GM12873 (cell line): ENCODE measurements around the gene DMAC2L.

Source experiments
- TF ChIP-seq, protein P1 (sequence below): IDR thresholded peaks from 2 replicates; pipeline ENCODE4 v1.5.1; 2012; ENCODE audit warnings: low read depth, mild to moderate bottlenecking, moderate library complexity, low read length, control low read depth; ENCODE audit not compliant: insufficient read depth; ENCODE audit errors: missing control alignments

Gene DMAC2L

DNA sequence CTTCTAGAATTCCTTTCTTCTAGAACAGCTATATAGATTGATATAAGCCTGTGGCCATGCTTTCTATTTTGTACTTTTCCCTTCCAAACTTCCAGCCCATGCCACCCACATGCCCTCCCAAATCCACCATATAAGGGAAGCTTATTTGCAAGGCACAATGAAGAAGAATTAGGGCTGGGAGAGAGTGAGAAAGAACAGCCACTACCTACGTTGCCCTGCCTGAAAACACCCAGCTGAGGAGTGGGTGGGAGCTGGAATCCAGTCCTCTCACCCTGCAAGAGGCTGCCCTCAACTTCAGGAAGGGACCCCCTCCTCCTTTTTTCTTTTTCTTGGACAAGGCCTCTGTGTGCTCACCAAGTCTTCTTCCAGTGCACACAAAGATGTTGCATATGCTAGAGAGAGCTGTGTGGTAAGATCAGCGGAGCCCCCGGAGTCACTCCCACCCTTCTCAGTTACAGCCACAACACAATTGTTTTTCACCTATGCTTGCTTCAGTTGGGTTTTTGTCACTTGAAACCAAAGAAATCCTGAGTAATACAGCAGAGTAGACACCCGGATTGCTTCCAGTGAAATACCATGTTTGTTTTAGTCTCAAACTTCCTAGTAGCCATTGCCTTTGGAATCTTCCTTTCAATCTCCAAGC lies 45.8 kb downstream of the DMAC2L start:
- TF ChIP-seq, protein P1, sequence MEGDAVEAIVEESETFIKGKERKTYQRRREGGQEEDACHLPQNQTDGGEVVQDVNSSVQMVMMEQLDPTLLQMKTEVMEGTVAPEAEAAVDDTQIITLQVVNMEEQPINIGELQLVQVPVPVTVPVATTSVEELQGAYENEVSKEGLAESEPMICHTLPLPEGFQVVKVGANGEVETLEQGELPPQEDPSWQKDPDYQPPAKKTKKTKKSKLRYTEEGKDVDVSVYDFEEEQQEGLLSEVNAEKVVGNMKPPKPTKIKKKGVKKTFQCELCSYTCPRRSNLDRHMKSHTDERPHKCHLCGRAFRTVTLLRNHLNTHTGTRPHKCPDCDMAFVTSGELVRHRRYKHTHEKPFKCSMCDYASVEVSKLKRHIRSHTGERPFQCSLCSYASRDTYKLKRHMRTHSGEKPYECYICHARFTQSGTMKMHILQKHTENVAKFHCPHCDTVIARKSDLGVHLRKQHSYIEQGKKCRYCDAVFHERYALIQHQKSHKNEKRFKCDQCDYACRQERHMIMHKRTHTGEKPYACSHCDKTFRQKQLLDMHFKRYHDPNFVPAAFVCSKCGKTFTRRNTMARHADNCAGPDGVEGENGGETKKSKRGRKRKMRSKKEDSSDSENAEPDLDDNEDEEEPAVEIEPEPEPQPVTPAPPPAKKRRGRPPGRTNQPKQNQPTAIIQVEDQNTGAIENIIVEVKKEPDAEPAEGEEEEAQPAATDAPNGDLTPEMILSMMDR, result no peak

DNA sequence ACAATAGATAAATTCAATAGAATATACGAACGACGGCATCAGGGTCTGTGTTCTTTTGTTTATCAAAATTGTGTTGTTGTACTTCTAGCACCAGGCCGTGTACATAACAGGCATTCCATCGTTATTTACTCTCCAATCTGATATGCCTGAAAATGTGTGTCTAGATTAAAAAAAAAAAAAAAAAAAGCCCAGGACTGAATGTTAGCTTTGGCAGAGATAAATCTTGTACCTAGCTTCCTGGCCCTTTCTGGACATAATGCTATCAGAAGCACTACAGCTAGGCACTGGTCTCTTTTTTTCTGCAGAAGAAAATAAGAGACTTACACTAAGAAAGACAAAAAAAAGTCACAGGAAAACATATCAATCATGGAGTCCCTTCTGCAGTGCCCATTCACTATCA lies 47.5 kb downstream of the DMAC2L start:
- TF ChIP-seq, protein P1, result no peak

DNA sequence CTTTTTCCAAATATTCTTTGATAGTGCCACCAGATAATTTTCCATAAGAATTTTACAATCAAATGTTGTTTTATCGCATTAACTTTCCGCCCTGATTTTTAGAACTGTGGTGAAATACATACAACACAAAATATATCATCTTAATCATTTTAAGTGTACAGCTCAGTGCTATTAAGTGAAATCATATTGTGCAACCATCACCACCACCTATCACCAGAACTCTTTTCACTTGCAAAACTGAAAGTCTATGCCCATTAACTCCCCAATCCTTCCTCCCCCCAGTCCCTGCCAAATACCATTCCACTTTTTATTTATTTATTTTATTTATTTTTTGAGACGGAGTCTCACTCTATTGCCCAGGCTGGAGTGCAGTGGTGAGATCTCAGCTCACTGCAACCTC lies 48.0 kb downstream of the DMAC2L start:
- TF ChIP-seq, protein P1, result no peak

DNA sequence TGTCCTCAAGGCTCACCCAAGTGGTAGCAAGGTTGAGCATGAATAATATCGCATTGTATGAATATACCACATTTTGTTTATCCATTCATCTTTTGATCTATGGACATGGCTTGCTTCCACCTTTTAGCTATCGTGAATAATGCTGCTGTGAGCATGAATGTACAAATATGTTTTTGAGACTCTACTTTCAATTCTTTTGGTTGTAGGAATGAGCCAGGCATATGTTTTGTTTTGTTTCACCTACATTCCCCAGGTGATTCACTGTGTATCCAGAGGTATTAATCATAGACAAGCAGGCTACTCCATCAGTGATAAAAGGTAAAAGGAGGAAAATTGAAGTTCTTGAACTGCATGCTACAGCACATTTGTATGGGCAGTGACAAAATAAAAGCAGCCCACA lies 48.7 kb downstream of the DMAC2L start:
- TF ChIP-seq, protein P1, result no peak

DNA sequence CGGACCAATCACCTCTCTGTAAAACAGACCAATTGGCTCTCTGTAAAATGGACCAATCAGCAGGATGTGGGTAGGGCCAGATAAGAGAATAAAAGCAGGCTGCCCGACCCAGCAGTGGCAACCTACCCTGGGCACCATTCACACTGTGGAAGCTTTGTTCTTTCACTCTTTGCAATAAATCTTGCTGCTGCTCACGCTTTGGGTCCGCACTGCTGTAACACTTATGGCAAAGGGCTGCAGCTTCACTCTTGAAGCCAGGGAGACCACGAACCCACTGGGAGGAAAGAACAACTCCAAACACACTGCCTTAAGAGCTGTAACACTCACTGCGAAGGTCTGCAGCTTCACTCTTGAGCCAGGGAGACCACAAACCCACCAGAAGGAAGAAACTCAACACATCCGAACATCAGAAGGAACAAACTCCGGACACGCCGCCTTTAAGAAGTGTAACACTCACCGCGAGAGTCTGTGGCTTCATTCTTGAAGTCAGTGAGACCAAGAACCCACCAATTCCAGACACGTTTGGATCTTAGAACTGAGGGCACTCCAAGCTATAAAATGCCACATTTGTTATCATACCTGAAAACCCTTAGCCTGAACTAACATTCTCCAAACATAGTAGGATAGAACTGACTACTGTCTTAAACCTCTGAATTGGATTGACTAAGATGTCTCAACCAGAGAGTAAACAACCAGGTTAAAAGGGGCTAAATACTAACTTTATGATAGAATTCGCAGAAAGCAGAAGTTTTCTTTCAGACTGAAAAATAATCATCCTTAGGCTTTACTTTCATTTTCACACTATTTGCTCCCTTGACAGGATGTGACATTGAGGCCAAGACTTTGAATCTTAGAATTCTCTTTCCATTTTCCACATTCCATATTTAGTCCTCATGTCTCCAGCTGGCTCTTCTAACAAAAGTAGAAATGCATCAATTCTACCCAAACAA lies 50.9 kb downstream of the DMAC2L start:
- TF ChIP-seq, protein P1, result no peak

DNA sequence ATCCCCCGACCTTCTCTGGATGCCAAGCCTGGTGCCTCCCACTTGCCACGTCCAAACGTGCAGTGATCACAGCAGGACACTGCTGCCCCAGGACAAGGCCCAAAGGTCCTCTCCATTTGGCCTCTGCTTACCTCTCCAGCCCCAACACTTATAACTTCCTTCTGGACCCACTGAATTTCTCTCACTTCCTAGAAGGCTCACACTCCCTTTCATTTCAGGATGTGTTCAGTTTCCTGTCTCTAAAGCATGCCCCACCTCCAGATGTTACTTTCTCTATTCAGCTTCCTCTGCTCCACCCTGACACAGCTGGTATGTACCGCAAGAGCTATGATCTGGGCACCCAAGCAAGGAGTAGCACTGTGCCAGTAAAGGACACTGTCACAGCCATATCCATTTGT lies 51.6 kb downstream of the DMAC2L start:
- TF ChIP-seq, protein P1, result no peak

DNA sequence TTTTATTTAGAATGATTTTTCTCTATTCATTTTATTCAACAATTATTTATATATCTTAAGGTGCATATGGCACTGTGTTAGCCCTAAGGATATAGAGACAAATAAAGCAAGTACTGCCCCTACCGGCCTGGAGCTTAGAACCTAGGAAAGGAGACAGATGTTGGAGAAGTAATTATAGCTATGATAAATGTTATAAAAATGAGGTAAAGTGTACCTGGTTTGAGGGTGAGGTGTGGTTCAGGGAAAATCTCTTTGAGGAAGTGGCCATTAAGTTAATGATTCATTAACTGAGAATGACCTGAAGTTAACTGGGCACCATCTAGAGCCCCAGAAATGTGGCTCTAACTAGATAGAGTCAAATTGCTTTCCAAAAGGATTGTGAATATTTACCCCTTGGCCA lies 52.7 kb downstream of the DMAC2L start:
- TF ChIP-seq, protein P1, result no peak
